Nephron (organoid): ENCODE data around the gene RAPGEF4.
A peak's percentile ranks its signal among the peaks of the same experiment; 100 is the strongest.

Experiments
- H3K27ac Mint-ChIP-seq, 3 experiments: 2 replicates each; pipeline ENCODE4 v1.8.0; 2020; ENCODE audit warnings: mixed read lengths in 3 of 3, mild to moderate bottlenecking in 2 of 3, moderate library complexity in 1 of 3
- H3K27me3 Mint-ChIP-seq: 2 replicates; pipeline ENCODE4 v1.8.0; 2021; ENCODE audit warnings: low read depth, mild to moderate bottlenecking, moderate library complexity, mixed read lengths
- H3K36me3 Mint-ChIP-seq: 2 replicates; pipeline ENCODE4 v1.8.0; 2020; ENCODE audit warnings: low read depth, mixed read lengths
- H3K4me1 Mint-ChIP-seq: 2 replicates; pipeline ENCODE4 v1.8.0; 2020; ENCODE audit warnings: mixed read lengths
- H3K4me3 Mint-ChIP-seq, 3 experiments: 2 replicates each; pipeline ENCODE4 v1.8.0; 2020; ENCODE audit warnings: mild to moderate bottlenecking in 3 of 3, mixed read lengths in 3 of 3, moderate library complexity in 2 of 3
- H3K9me3 Mint-ChIP-seq: 2 replicates; pipeline ENCODE4 v1.8.0; 2020; ENCODE audit warnings: mixed read lengths
- TF ChIP-seq, protein P1 (sequence below), 3 experiments: fragments of 200-600 bp; sonication (generic); IDR thresholded peaks; one replicate each; pipeline ENCODE4 v1.5.0; 2021; ENCODE audit warnings: antibody characterized with exemption in 3 of 3; ENCODE audit not compliant: unreplicated experiment in 3 of 3

The RAPGEF4 gene

DNA sequence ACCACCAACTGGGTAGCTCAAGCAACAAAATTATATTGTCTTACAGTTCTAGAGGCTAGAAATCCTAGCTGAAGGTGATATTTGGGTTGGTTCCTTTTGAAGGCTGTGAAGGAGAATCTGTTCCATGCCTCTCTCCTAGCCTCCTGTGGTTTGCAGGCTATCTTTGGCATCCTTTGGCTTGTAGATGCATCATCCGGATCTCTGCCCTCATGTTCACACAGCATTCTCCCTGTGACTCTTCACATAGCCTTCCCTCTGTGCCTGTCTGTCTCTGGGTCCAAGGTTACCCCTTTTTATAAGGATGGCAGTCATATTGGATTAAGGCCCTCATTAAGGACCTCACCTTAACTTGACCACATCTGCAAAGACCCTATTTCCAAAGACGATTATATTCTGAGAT, 261.4 kb downstream of the RAPGEF4 start:
- Mint-ChIP-seq H3K4me3 (no peak overlapping the region), H3K9me3 (no peaks in the 10 kb centered on the region), H3K4me1 (peaks cover 28% of the 10 kb centered on the region), H3K27me3 (no peaks in the 10 kb centered on the region), H3K36me3 (no peaks in the 10 kb centered on the region), H3K27ac (no peak overlapping the region)
- TF ChIP-seq, protein P1, sequence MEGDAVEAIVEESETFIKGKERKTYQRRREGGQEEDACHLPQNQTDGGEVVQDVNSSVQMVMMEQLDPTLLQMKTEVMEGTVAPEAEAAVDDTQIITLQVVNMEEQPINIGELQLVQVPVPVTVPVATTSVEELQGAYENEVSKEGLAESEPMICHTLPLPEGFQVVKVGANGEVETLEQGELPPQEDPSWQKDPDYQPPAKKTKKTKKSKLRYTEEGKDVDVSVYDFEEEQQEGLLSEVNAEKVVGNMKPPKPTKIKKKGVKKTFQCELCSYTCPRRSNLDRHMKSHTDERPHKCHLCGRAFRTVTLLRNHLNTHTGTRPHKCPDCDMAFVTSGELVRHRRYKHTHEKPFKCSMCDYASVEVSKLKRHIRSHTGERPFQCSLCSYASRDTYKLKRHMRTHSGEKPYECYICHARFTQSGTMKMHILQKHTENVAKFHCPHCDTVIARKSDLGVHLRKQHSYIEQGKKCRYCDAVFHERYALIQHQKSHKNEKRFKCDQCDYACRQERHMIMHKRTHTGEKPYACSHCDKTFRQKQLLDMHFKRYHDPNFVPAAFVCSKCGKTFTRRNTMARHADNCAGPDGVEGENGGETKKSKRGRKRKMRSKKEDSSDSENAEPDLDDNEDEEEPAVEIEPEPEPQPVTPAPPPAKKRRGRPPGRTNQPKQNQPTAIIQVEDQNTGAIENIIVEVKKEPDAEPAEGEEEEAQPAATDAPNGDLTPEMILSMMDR (IDR thresholded peaks at IDR 0.05; ENCODE audit: unreplicated experiment in 3 of 3): no peak

DNA sequence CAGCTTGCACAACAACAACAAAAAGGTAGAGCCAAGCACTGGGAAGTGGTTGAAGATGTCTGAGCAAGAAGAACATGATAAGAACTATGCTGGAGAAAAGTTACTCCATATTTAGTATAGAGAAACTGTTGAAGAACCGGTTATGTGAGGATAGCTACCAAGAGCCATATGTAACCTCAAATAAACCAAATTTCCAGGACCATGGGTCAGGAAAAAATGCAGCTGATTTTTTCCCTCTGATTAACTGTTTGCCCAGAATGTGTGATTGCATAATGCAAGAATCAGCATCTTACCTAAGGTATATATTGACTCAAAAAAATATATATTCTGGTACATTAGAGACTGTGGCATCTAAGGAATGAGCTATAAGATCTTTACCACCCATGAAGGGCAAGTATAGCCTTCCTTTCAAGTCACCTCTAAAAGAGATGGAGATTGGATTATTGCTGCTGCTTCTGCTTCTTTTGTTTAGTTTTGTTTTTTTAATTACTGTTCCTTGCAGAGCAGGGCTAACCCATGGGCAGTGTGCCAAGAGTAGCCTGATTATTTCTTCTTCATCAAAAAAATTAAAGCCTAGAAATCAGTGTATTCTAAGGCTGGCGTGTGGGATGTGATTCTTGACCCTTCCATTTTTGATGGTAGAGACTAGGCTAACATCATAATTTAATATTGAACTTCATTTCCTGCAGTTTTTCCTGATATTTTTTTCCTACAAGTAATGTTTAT, 263.1 kb downstream of the RAPGEF4 start:
- Mint-ChIP-seq H3K9me3 (no peaks in the 10 kb centered on the region), H3K36me3 (no peaks in the 10 kb centered on the region), H3K4me3 (no peak overlapping the region), H3K27me3 (no peaks in the 10 kb centered on the region), H3K4me1 (peaks cover 35% of the 10 kb centered on the region), H3K27ac (no peak overlapping the region)
- TF ChIP-seq, protein P1 (IDR thresholded peaks at IDR 0.05; ENCODE audit: unreplicated experiment in 3 of 3): no peak

DNA sequence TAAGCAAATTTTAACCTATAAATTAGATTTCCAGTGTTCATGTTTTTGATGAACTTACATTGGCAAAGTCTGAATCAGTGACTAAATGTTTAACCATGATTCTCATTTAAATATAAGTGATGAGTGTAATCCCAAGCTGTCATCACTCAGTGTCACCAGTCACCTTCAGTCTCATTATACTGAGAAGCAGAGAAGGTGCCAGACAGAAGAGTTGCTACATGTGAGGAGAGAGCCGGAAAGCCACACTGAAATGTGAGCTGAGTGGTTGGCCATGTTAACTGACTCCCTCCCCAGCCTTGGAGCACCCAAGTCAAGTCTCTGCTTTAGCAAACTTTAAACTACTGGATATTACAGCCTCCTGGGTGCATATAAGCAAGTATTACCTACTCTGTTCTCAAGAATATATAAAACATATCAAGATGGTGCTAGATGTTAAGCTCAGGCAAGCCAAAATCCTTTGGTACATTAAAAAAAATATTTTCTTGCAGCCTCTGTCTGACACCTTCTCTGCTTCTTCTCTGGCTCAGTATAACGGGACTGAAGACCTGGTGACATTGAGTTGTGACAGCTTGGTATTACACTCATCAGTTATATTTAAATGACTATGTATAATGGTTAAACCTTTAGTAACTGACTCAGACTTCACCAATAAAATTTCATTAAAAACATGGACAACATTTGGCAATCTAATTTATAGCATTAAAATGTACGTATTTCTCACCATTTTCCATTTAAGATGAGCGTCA, 264.2 kb downstream of the RAPGEF4 start:
- Mint-ChIP-seq H3K4me1 (peaks cover 33% of the 10 kb centered on the region), H3K9me3 (no peaks in the 10 kb centered on the region), H3K27ac (no peak overlapping the region), H3K36me3 (no peaks in the 10 kb centered on the region), H3K27me3 (no peaks in the 10 kb centered on the region), H3K4me3 (no peak overlapping the region)
- TF ChIP-seq, protein P1 (IDR thresholded peaks at IDR 0.05; ENCODE audit: unreplicated experiment in 3 of 3): no peak

DNA sequence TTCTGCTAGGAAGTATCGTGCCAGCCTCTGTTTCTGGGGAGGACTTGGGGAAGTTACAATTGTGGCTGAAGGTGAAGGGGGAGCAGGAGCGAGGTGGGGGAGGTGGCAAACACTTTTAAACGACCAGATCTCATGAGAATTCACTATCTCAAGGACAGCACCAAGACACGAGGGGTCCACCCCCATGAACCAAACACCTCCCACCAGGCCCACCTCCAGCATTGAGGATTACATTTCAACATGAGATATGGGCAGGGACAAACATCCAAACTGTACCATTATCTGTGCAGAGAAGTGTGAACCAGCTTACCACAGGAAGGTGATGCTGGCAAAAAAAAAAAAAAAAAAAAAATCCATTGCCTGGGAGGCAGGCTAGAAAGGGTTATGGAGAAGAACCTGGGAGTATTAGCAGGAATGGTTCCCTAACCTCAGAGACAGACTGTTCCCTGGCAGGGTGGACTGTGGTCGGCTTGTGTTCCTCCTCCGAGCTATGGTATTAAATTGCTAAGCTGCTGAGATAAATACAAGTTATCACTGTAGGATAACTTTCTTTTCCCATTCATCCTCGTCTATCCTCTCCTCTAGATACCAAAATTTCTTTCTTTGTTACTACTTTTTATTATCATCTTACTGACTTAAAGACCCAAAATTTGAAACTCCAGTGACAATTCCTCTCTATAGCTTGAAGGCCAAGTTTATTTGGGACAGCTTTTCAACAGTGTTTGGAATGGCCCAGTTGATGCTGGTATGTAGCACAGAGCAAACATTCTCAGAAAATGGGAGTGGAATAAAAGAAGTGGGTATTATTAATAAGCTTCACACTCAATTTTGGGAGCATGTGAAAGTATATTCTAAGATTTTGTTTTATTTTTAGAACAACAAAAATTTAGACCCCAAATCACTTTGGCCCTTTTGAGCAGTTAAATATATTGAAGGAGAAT, 266.3 kb downstream of the RAPGEF4 start:
- no peaks in the 10 kb centered on the region for H3K27me3 Mint-ChIP-seq
- H3K9me3 Mint-ChIP-seq: no peaks in the 10 kb centered on the region
- H3K4me1 Mint-ChIP-seq: peaks cover 17% of the 10 kb centered on the region
- peak overlapping the region in 1 of 3 experiments; percentile 66 for H3K27ac Mint-ChIP-seq
- H3K36me3 Mint-ChIP-seq: no peaks in the 10 kb centered on the region
- no peak overlapping the region for H3K4me3 Mint-ChIP-seq
- TF ChIP-seq, protein P1 (IDR thresholded peaks at IDR 0.05; ENCODE audit: unreplicated experiment in 3 of 3): no peak

DNA sequence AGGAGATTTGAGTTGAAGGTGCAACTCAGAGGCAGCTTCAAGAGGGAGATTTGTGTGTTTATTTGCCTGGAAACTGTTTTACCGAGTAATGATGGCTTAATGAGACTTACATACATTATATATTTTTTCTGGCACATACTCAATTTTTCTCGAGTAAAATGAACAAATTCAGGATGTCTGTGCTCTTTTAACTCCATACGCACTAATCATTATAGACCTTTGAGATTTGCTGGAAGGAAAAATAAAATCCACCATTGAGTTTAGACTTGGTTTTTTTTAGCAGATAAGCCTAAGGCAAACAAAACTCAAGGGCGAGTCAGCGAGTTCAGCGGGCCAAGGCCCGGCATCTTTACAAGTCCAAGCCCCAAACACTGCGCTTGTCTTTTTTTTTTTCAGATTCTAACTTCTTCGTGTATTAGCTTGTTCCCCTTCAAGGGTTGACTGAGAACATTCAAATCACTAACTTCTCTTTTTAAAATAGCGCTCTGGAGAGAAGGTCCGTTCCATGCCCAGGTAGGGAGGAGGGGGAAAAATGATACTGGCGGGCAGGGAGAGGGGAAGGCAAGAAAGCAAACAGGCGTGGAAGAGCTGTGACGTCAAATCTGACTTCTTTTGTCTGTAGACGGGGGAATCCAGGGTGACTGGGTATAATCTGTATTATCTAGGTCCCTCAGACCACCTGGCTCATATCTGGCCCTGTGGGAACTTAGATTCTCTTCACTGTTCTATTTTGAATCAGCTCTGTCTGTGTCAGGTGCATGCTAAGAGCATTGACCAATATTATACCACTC, 267.3 kb downstream of the RAPGEF4 start:
- TF ChIP-seq, protein P1 (IDR thresholded peaks at IDR 0.05; ENCODE audit: unreplicated experiment in 3 of 3): no peak

More for the DNA sequence above, 267.3 kb downstream of the RAPGEF4 start:
- H3K4me3 Mint-ChIP-seq: no peak overlapping the region
- no peaks in the 10 kb centered on the region for H3K36me3 Mint-ChIP-seq
- H3K27me3 Mint-ChIP-seq: no peaks in the 10 kb centered on the region
- no peaks in the 10 kb centered on the region for H3K9me3 Mint-ChIP-seq
- peak overlapping the region; percentile 59 to 72 (median 66) for H3K27ac Mint-ChIP-seq
- peaks cover 12% of the 10 kb centered on the region for H3K4me1 Mint-ChIP-seq
